Fibroblast of lung (primary cell): Measurements from ENCODE around the gene WNT9A.
"Not testable (repeated sequence)": the region's sequence is repeated elsewhere in the genome, so short reads cannot be mapped to it uniquely, and the experiment has no call there.

Experiments used
- CTCF ChIP-seq, 2 donors: IDR thresholded peaks in 1 of 2; conservative IDR thresholded peaks in 1 of 2; 1 replicate in 1 of 2; 2 replicates in 1 of 2; pipeline ENCODE4 v1.5.1; 2011 to 2012; ENCODE audit warnings: low read length in 2 of 2, control low read depth in 1 of 2, inconsistent platforms in 1 of 2, low read depth in 1 of 2, mild to moderate bottlenecking in 1 of 2
- EZH2 ChIP-seq: IDR thresholded peaks from 2 replicates; pipeline ENCODE4 v1.5.1; 2012; ENCODE audit warnings: low read length, control low read depth, mild to moderate bottlenecking; ENCODE audit errors: missing control alignments

GRCh38 chr1:227971643-227972282 is 24.0 kb upstream of the WNT9A start:
- TF ChIP-seq CTCF (conservative IDR thresholded peaks at IDR 0.05 in 1 of 2, IDR thresholded peaks at IDR 0.05 in 1 of 2; ENCODE audit: low read depth in 1 of 2, low read length in 2 of 2); EZH2: not testable (repeated sequence)
